DOHH2 (cell line): ENCODE measurements around the gene CTNNBIP1.
A peak's percentile ranks its signal among the peaks of the same experiment; 100 is the strongest.

ENCODE experiments used
- H3F3A ChIP-seq: fragments of 200-600 bp; sonication (generic), shearing (Covaris generic); 2 replicates; pipeline ENCODE4 v1.6.0; 2016; ENCODE audit warnings: antibody characterized with exemption, mild to moderate bottlenecking; ENCODE audit not compliant: control insufficient read depth, insufficient read depth
- H3K27ac ChIP-seq: fragments of 200-600 bp; sonication (generic); 2 replicates; pipeline ENCODE4 v1.5.1; 2014; ENCODE audit warnings: low read depth, mild to moderate bottlenecking, low read length, moderate library complexity
- H3K27me3 ChIP-seq: fragments of 200-600 bp; sonication (generic); 2 replicates; pipeline ENCODE4 v1.6.1; 2014; ENCODE audit warnings: mild to moderate bottlenecking, low read length, mixed read lengths; ENCODE audit not compliant: control insufficient read depth
- H3K36me3 ChIP-seq: fragments of 200-600 bp; sonication (generic); 2 replicates; pipeline ENCODE4 v1.6.1; 2014; ENCODE audit warnings: mild to moderate bottlenecking, low read length, moderate library complexity, mixed read lengths; ENCODE audit not compliant: control insufficient read depth
- H3K4me1 ChIP-seq: fragments of 200-600 bp; sonication (generic); 2 replicates; pipeline ENCODE4 v1.6.1; 2014; ENCODE audit warnings: mild to moderate bottlenecking, low read length, mixed read lengths; ENCODE audit not compliant: control insufficient read depth
- H3K4me2 ChIP-seq: fragments of 200-600 bp; sonication (generic); 2 replicates; pipeline ENCODE4 v1.6.0; 2014; ENCODE audit warnings: mild to moderate bottlenecking, low read length, moderate library complexity
- H3K4me3 ChIP-seq: fragments of 200-600 bp; sonication (generic); 2 replicates; pipeline ENCODE4 v1.5.1; 2014; ENCODE audit warnings: mild to moderate bottlenecking, low read length, mixed read lengths
- H3K79me2 ChIP-seq: fragments of 200-600 bp; sonication (generic); 2 replicates; pipeline ENCODE4 v1.6.1; 2014; ENCODE audit warnings: mild to moderate bottlenecking, low read length, mixed read lengths; ENCODE audit not compliant: control insufficient read depth
- H3K9me2 ChIP-seq: fragments of 200-600 bp; sonication (generic); replicated peaks from 2 replicates; pipeline ENCODE4 v1.6.1; 2014; ENCODE audit warnings: mild to moderate bottlenecking, low read length, mixed read lengths; ENCODE audit not compliant: control insufficient read depth
- H3K9me3 ChIP-seq: fragments of 200-600 bp; sonication (generic); 2 replicates; pipeline ENCODE4 v1.6.1; 2014; ENCODE audit warnings: antibody characterized with exemption, low read length, mixed read lengths; ENCODE audit not compliant: control insufficient read depth, insufficient read depth
- H4K20me1 ChIP-seq: fragments of 200-600 bp; sonication (generic); 2 replicates; pipeline ENCODE4 v1.6.0; 2014; ENCODE audit warnings: low read depth, mild to moderate bottlenecking, antibody characterized with exemption, low read length, moderate library complexity; ENCODE audit not compliant: control insufficient read depth, insufficient read depth
- EZH2phosphoT487 ChIP-seq: fragments of 200-600 bp; sonication (generic); IDR thresholded peaks from 2 replicates; pipeline ENCODE4 v1.6.1; 2017; ENCODE audit warnings: borderline replicate concordance, mild to moderate bottlenecking, antibody characterized with exemption, low read length, moderate library complexity, mixed read lengths
- TF ChIP-seq, protein P1 (sequence below): fragments of 200-600 bp; sonication (generic); IDR thresholded peaks from one replicate; pipeline ENCODE4 v1.5.1; 2014; ENCODE audit warnings: antibody characterized with exemption, mild to moderate bottlenecking, low read depth, low read length; ENCODE audit not compliant: poor library complexity, severe bottlenecking

The CTNNBIP1 gene

DNA sequence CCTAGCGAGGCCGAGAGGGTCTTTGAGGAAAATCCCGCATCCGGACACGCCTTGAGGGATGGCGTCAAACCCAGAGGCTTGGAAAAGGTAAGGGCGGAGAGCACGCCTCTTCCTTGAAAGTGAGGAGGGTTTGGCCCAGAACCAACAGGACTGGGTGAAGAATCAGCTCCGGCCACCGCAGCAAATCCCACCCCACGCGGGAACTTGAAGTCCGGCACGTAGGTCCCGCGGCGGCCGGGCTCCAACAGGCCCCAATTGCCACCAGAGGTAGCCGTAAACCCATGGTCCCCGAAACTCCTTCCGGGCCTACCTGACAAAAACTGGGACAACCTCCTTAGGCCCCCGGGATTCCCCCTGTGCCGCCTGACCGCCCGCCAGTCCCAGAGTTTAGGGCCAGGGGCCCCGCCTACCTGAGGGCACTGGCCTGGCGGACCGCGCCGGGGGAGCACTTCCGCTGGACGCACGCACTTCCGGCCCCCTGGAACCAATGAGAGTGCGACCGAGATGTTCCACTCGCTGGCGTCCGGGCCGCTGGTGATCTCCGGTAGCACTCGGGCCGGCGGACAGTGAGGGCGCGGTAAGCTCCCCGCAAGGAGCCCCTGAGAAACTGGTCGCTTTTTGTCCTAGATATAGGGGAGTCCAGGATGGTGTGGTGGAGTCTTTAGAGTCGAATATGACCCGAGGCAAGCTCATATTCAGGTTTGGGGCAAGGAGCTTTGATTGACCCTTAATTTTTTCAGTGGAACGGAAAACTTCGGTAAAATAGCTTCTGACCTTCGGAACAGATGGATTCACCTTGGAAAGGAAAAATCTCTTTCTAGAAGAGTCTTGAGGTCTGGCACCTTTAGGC, 33.1 kb upstream of the CTNNBIP1 start, which contains the start of the genes LZIC and NMNAT1:
Gene LZIC (minus strand): TSS at position 453 of the 850 bp plus-strand sequence. CDS start 6,772 bp downstream, outside the sequence.
Gene NMNAT1 (plus strand): TSS at position 537 of the 850 bp plus-strand sequence. CDS start 28,599 bp downstream, outside the sequence.
- peak within 1 kb of the TSS; percentile 55 for H3K27ac ChIP-seq
- no peaks in the 10 kb centered on the region for H3K9me3 ChIP-seq
- H3K9me2 ChIP-seq, result no peaks in the 10 kb centered on the region
- H4K20me1 ChIP-seq, result no peaks in the 10 kb centered on the region
- peaks cover 36% of the 10 kb centered on the region for H3K79me2 ChIP-seq
- H3K4me3 ChIP-seq, result peak within 1 kb of the TSS; percentile 94
- TF ChIP-seq, protein P1, sequence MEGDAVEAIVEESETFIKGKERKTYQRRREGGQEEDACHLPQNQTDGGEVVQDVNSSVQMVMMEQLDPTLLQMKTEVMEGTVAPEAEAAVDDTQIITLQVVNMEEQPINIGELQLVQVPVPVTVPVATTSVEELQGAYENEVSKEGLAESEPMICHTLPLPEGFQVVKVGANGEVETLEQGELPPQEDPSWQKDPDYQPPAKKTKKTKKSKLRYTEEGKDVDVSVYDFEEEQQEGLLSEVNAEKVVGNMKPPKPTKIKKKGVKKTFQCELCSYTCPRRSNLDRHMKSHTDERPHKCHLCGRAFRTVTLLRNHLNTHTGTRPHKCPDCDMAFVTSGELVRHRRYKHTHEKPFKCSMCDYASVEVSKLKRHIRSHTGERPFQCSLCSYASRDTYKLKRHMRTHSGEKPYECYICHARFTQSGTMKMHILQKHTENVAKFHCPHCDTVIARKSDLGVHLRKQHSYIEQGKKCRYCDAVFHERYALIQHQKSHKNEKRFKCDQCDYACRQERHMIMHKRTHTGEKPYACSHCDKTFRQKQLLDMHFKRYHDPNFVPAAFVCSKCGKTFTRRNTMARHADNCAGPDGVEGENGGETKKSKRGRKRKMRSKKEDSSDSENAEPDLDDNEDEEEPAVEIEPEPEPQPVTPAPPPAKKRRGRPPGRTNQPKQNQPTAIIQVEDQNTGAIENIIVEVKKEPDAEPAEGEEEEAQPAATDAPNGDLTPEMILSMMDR, result no peak
- no peak for TF ChIP-seq EZH2phosphoT487
- H3K27me3 ChIP-seq, result no peaks in the 10 kb centered on the region
- peak within 1 kb of the TSS; percentile 74 for H3K4me2 ChIP-seq
- H3K36me3 ChIP-seq, result peaks cover 10% of the 10 kb centered on the region
- H3K4me1 ChIP-seq, result peaks cover 13% of the 10 kb centered on the region
- H3F3A ChIP-seq, result peaks cover 6% of the 10 kb centered on the region; the same call in 1 of the 2 replicates

DNA sequence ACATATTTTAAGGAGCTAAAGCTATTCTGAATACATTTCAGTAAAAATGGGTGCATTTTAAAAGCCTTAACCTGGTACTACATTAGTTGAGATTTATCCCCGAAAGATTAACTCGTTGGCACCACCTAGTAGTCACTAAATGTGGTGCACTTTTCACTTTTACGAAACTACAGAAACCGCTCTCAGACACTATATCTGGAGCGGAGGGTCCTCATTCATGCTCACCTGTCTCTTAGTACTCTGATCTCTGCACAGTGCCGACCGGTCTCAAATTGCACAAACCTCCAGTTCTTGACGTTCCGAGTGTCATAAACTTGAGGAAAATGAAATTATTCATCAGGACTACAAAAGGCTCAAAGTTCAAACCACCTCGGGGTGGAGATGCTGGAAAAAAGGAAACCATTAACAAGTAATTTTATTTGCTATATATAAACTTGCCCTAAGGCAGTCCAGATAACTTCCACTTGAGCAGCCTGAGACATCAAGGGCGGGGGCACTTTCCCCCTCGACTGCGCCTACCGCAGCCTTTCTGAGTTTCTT, 32.4 kb upstream of the CTNNBIP1 start:
- H3K4me3 ChIP-seq, result peak overlapping the region; percentile 94
- peak overlapping the region; percentile 35 for H3K27ac ChIP-seq
- peak overlapping the region; percentile 74 for H3K4me2 ChIP-seq
- H3K36me3 ChIP-seq, result peaks cover 10% of the 10 kb centered on the region
- H3F3A ChIP-seq, result peaks cover 6% of the 10 kb centered on the region; the same call in 1 of the 2 replicates
- no peak for TF ChIP-seq EZH2phosphoT487
- TF ChIP-seq, protein P1, result peak; percentile 77
- peaks cover 36% of the 10 kb centered on the region for H3K79me2 ChIP-seq
- no peaks in the 10 kb centered on the region for H4K20me1 ChIP-seq
- H3K27me3 ChIP-seq, result no peaks in the 10 kb centered on the region
- no peaks in the 10 kb centered on the region for H3K9me3 ChIP-seq
- H3K4me1 ChIP-seq, result peaks cover 13% of the 10 kb centered on the region
- no peaks in the 10 kb centered on the region for H3K9me2 ChIP-seq

- H3K9me3 ChIP-seq, result no peaks in the 10 kb centered on the region
- H3K4me1 ChIP-seq, result peaks cover 3% of the 10 kb centered on the region; the same call in 1 of the 2 replicates
- H4K20me1 ChIP-seq, result no peaks in the 10 kb centered on the region
- no peaks in the 10 kb centered on the region for H3K9me2 ChIP-seq
- TF ChIP-seq, protein P1, result no peak
- no peak for TF ChIP-seq EZH2phosphoT487
- H3K27ac ChIP-seq, result no peak overlapping the region
- peaks cover 19% of the 10 kb centered on the region for H3K36me3 ChIP-seq
- no peak overlapping the region for H3K4me3 ChIP-seq
- H3K4me2 ChIP-seq, result no peak overlapping the region
- H3K27me3 ChIP-seq, result no peaks in the 10 kb centered on the region
- H3F3A ChIP-seq, result peaks cover 7% of the 10 kb centered on the region
- H3K79me2 ChIP-seq, result no peaks in the 10 kb centered on the region
Observed at GRCh38 chr1:9929431-9930385, 19.6 kb upstream of the CTNNBIP1 start.
